Measurements from ENCODE around the gene ZEB1. TPM values are rescaled to one million over a fixed set of nuclear protein-coding genes. Genes with fewer than 3 reads are reported as not detected.

ZEB1 gene
- total and polyA plus RNA-seq, 10 of the 15 experiments (the other 5 are each of a cell fraction or from before 2014, with no cell fraction given): 10.4 to 35.6 (median 24.5) TPM

- no TSS peak for BruUV-seq (replicated peaks)
- Histone ChIP-seq H2AFZ (ENCODE audit: control insufficient read depth, low read depth, low read length) (no peak overlapping the region), H3K27me3 (replicated peaks in 1 of 2; ENCODE audit: control insufficient read depth in 2 of 2, insufficient read depth in 2 of 2, low read length in 1 of 2) (no peaks in the 10 kb centered on the region), H3K4me3 (no peak overlapping the region), H3K27ac (ENCODE audit: control insufficient read depth, insufficient read depth) (no peak overlapping the region), H3K79me2 (ENCODE audit: control insufficient read depth, insufficient read depth, low read length) (peaks cover 24% of the 10 kb centered on the region), H4K20me1 (ENCODE audit: control insufficient read depth, insufficient read depth) (no peaks in the 10 kb centered on the region), H3K36me3 (ENCODE audit: control insufficient read depth in 2 of 2, insufficient read depth in 2 of 2, low read length in 1 of 2) (no peaks in the 10 kb centered on the region), H3K4me1 (ENCODE audit: control insufficient read depth, insufficient read depth, low read length) (peaks cover 6% of the 10 kb centered on the region; the same call in 1 of the 2 replicates), H3K9ac (ENCODE audit: control insufficient read depth, insufficient read depth, low read length) (no peak overlapping the region), H3K9me3 (replicated peaks; ENCODE audit: control insufficient read depth, insufficient read depth, low read length) (no peaks in the 10 kb centered on the region), H3K4me2 (ENCODE audit: control insufficient read depth, insufficient read depth) (no peak overlapping the region)
- intact Hi-C loops (cut with micrococcal nuclease; ENCODE audit: unreplicated experiment) (no loop called here), in situ Hi-C loops (cut with MboI) (no loop called here)
- ChIA-PET SMC1A (ENCODE audit: uncharacterized antibody, unreplicated experiment) (interaction anchor here (0.6 to 1.0 kb wide), 2 partner anchors 22 to 24 kb away, joined by 3 read pairs; no protein-coding TSS in a partner anchor), POLR2A (interaction anchor here (0.6 kb wide), 1 partner anchor 38 kb away, joined by 4 read pairs; no protein-coding TSS in a partner anchor), CTCF (interaction anchor here (0.5 kb wide), 1 partner anchor 33 kb away, joined by 5 read pairs; no protein-coding TSS in a partner anchor), RAD21 (ENCODE audit: unreplicated experiment) (no interaction called here)
- no peak for FAIRE-seq
- 96% methylated on average over 5 of the region's 5 CpGs for WGBS (ENCODE audit: insufficient coverage, insufficient replicate concordance, low lambda C conversion rate, missing lambda C conversion rate)
- no peak for DNase-seq (ENCODE audit: low read depth, low spot score)
- ATAC-seq: no peak
- TF ChIP-seq CEBPZ (IDR thresholded peaks at IDR 0.05; ENCODE audit: low read depth, low read length): no peak
- TF ChIP-seq ZNF274 (IDR thresholded peaks at IDR 0.05; ENCODE audit: insufficient read depth, insufficient read length): no peak
- TF ChIP-seq CHD2 (IDR thresholded peaks at IDR 0.05; ENCODE audit: borderline replicate concordance, low read depth, low read length): no peak
- no peak for TF ChIP-seq KAT2A (conservative IDR thresholded peaks at IDR 0.05; ENCODE audit: control insufficient read depth, low read depth, low read length)
- no peak for TF ChIP-seq IKZF1 (conservative IDR thresholded peaks at IDR 0.05)
- no peak for TF ChIP-seq BCLAF1 (IDR thresholded peaks at IDR 0.05)
- TF ChIP-seq GATAD2B (conservative IDR thresholded peaks at IDR 0.05; ENCODE audit: low read depth): no peak
These were observed 80.2 kb downstream of the ZEB1 start for GRCh38 chr10:31399171-31399570.
